GM06990 (cell line): ENCODE measurements around the gene ROPN1B.

ENCODE experiments used
- DNase-seq: peaks from one replicate; pipeline ENCODE4 v3.0.0-alpha.2; 2011; ENCODE audit not compliant: insufficient read length; ENCODE audit errors: extremely low read depth
- H3K27me3 ChIP-seq: replicated peaks from 2 replicates; pipeline ENCODE4 v1.6.0; 2011; ENCODE audit warnings: low read length; ENCODE audit not compliant: control insufficient read depth, insufficient read depth
- H3K36me3 ChIP-seq: 2 replicates; pipeline ENCODE4 v1.5.1; 2011; ENCODE audit warnings: low read length; ENCODE audit not compliant: control insufficient read depth, insufficient read depth
- H3K4me3 ChIP-seq: replicated peaks from 2 replicates; pipeline ENCODE4 v1.5.1; 2011; ENCODE audit warnings: low read depth, mild to moderate bottlenecking, control low read depth, low read length
- CTCF ChIP-seq: IDR thresholded peaks from 2 replicates; pipeline ENCODE4 v1.5.1; 2011; ENCODE audit warnings: low read length, control low read depth, mild to moderate bottlenecking, inconsistent platforms; ENCODE audit not compliant: insufficient read depth, poor library complexity, severe bottlenecking

The ROPN1B gene

GRCh38 chr3:126031981-126032471, 63.0 kb downstream of the ROPN1B start:
- Histone ChIP-seq H3K4me3 (no peak overlapping the region), H3K27me3 (no peaks in the 10 kb centered on the region), H3K36me3 (no peaks in the 10 kb centered on the region)
- DNase-seq, result no peak
- TF ChIP-seq CTCF, result no peak
